SK-N-MC (cell line): ENCODE results near the gene HOXB4.

Source experiments
- EZH2 ChIP-seq: fragments of 200-600 bp; sonication (generic); IDR thresholded peaks from one replicate; pipeline ENCODE4 v1.6.1; 2017; ENCODE audit warnings: antibody characterized with exemption
- POLR2AphosphoS5 ChIP-seq: IDR thresholded peaks from 2 replicates; pipeline ENCODE4 v1.6.1; 2012; ENCODE audit warnings: mild to moderate bottlenecking, low read depth, low read length, borderline replicate concordance

DNA sequence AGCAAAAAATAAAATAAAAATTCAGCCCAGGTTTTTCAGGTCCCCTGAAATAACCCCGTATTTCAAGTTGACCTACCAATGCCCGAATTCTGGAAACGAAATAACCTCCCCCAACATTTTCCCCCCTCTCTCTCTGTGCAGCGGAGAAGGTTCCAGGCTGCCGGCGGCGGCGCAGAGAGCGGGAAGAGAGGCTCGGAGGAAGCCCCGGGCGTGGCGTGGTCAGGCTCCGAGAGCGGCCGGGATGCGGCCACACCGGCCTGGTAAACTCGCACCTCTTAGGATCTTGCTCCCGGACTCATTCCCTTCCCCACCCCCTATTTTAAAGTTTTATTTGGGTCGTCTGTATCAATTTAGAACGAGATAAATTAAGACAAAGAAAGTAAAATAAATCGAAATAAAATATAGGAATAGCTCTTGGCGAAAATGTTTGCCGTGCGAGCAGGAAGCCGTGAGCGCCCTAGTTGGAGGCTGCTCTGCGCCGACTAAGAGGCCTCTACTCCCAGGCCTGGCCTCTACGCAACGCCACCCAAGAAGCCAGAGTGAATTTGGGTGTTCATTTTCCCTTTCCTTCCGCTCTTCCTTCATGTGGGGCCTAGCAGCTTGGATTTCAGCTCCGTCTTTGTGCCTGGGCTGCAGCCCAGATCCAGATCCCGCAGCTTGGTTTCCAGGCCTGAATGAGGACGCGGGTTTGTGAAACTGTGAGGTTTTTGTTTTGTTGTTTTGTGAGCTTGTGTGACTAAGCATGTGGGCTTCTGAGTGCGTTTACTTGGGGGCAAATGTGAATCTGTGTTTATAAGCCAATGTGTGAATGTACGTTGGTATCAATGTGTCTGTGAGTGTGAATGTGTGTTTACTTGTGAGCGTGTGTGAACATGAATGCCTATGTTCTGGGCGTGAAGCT, 28.1 kb upstream of the HOXB4 start:
- TF ChIP-seq POLR2AphosphoS5 (no peak), EZH2 (no peak)
